ENCODE data around the gene AMELX.

Gene AMELX

GRCh38 chrX:11298600-11298999, 5.4 kb downstream of the AMELX start:
- TF ChIP-seq CTCF (conservative IDR thresholded peaks at IDR 0.05) (no peak), ZFX (IDR thresholded peaks at IDR 0.05) (no peak)
- no peak overlapping the region for H3K27ac ChIP-seq

- peak overlapping the region; percentile 12; the same call in 1 of the 2 replicates for H3K27ac ChIP-seq
- TF ChIP-seq CTCF (conservative IDR thresholded peaks at IDR 0.05) (no peak), ZFX (IDR thresholded peaks at IDR 0.05) (no peak)
These were observed 11.6 kb downstream of the AMELX start for GRCh38 chrX:11304829-11305228.

GRCh38 chrX:11305641-11306040, 12.4 kb downstream of the AMELX start:
- H3K27ac ChIP-seq: peak overlapping the region; percentile 51; the same call in 1 of the 2 replicates
- TF ChIP-seq CTCF (conservative IDR thresholded peaks at IDR 0.05): no peak
- no peak for TF ChIP-seq ZFX (IDR thresholded peaks at IDR 0.05)

- no peak overlapping the region; the same call in 1 of the 2 replicates for H3K27ac ChIP-seq
- TF ChIP-seq ZFX (IDR thresholded peaks at IDR 0.05) (no peak), CTCF (conservative IDR thresholded peaks at IDR 0.05) (no peak)
These were observed 16.0 kb downstream of the AMELX start for GRCh38 chrX:11309220-11309619.

GRCh38 chrX:11311706-11312105, 18.5 kb downstream of the AMELX start:
- no peak overlapping the region for H3K27ac ChIP-seq
- TF ChIP-seq CTCF (conservative IDR thresholded peaks at IDR 0.05) (no peak), ZFX (IDR thresholded peaks at IDR 0.05) (no peak)

- TF ChIP-seq CTCF (conservative IDR thresholded peaks at IDR 0.05): no peak
- no peak for TF ChIP-seq ZFX (IDR thresholded peaks at IDR 0.05)
- no peak overlapping the region for H3K27ac ChIP-seq
These were observed 26.8 kb downstream of the AMELX start for GRCh38 chrX:11319806-11320520.

- no peak overlapping the region for H3K27ac ChIP-seq
- TF ChIP-seq CTCF (conservative IDR thresholded peaks at IDR 0.05) (no peak), ZFX (IDR thresholded peaks at IDR 0.05) (no peak)
These were observed 28.8 kb downstream of the AMELX start for GRCh38 chrX:11321986-11322385.

All from C4-2B (cell line).